Naive B cell (primary cell): ENCODE results near the gene OR2G3. TPM values are rescaled to one million over a fixed set of nuclear protein-coding genes. Genes with fewer than 3 reads are reported as not detected.

ENCODE experiments used
- ATAC-seq, 2 donors: fragments of 150-1000 bp; cut with Tn5 transposase; 2 replicates each; pipeline ENCODE4 v1.10.0; 2021; ENCODE audit warnings: low read depth in 2 of 2, mild to moderate bottlenecking in 2 of 2, moderate library complexity in 2 of 2
- DNase-seq: peaks from one replicate; pipeline ENCODE4 v3.0.0; 2022
- H3K27ac Mint-ChIP-seq, 6 donors: one replicate each; pipeline ENCODE4 v1.8.0; 2020 to 2022; ENCODE audit warnings: mild to moderate bottlenecking in 6 of 6, mixed read lengths in 6 of 6, moderate library complexity in 5 of 6, inconsistent platforms in 2 of 6
- H3K27me3 Mint-ChIP-seq, 3 donors: one replicate each; pipeline ENCODE4 v1.8.0; 2021 to 2022; ENCODE audit warnings: mixed read lengths in 3 of 3, mild to moderate bottlenecking in 1 of 3
- H3K36me3 Mint-ChIP-seq, 2 donors: one replicate each; pipeline ENCODE4 v1.8.0; 2020 to 2022; ENCODE audit warnings: mixed read lengths in 2 of 2, inconsistent platforms in 1 of 2, mild to moderate bottlenecking in 1 of 2
- H3K4me1 Mint-ChIP-seq, 3 donors: one replicate each; pipeline ENCODE4 v1.8.0; 2020 to 2022; ENCODE audit warnings: mixed read lengths in 3 of 3, inconsistent platforms in 1 of 3, mild to moderate bottlenecking in 1 of 3, moderate library complexity in 1 of 3
- H3K4me3 Mint-ChIP-seq, 8 donors: one replicate each; pipeline ENCODE4 v1.8.0; 2020 to 2022; ENCODE audit warnings: mild to moderate bottlenecking in 8 of 8, mixed read lengths in 8 of 8, moderate library complexity in 8 of 8, inconsistent platforms in 2 of 8
- H3K9me3 Mint-ChIP-seq, 7 donors: one replicate each; pipeline ENCODE4 v1.8.0; 2020 to 2022; ENCODE audit warnings: mixed read lengths in 7 of 7, mild to moderate bottlenecking in 5 of 7, inconsistent platforms in 2 of 7, moderate library complexity in 1 of 7
- polyA plus RNA-seq, 6 donors: library from polyadenylated mRNA; unstranded; fragments of 300-500 nt; fragmentation: Illumina TruSeq; gene quantifications; one replicate each; pipeline ENCODE4 v1.2.3, GENCODE V29; 2021; ENCODE audit warnings: low read depth in 6 of 6

OR2G3 gene
- polyA plus RNA-seq, 6 donors from 2014 or later = not detected

GRCh38 chr1:247639381-247639981 is 34.1 kb downstream of the OR2G3 start:
- Mint-ChIP-seq H3K27ac (no peak overlapping the region), H3K4me1 (peaks cover 4 to 7% (median 5%) of the 10 kb centered on the region in 3 donors), H3K27me3 (peaks cover 28 to 52% (median 33%) of the 10 kb centered on the region in 3 donors), H3K4me3 (peak overlapping the region in 6 of 8 donors; percentile 25 to 69 (median 52)), H3K9me3 (peaks cover 0 to 14% (median 3%) of the 10 kb centered on the region in 7 donors), H3K36me3 (peaks cover 0 to 7% of the 10 kb centered on the region in 2 donors)
- DNase-seq (peak; percentile 8), ATAC-seq (peak; percentile 71 to 96)

GRCh38 chr1:247642742-247643141 is 37.4 kb downstream of the OR2G3 start:
- H3K9me3 Mint-ChIP-seq = peaks cover 0 to 14% (median 0%) of the 10 kb centered on the region in 7 donors
- ATAC-seq = no peak
- no peak overlapping the region for H3K4me3 Mint-ChIP-seq
- peaks cover 4 to 7% (median 5%) of the 10 kb centered on the region in 3 donors for H3K4me1 Mint-ChIP-seq
- H3K27ac Mint-ChIP-seq = no peak overlapping the region
- H3K36me3 Mint-ChIP-seq = peaks cover 0 to 7% of the 10 kb centered on the region in 2 donors
- peaks cover 24 to 31% (median 24%) of the 10 kb centered on the region in 3 donors for H3K27me3 Mint-ChIP-seq
- no peak for DNase-seq

- Mint-ChIP-seq H3K4me3 (no peak overlapping the region), H3K36me3 (no peaks in the 10 kb centered on the region), H3K27me3 (peaks cover 0 to 6% (median 0%) of the 10 kb centered on the region in 3 donors), H3K4me1 (no peaks in the 10 kb centered on the region), H3K9me3 (no peaks in the 10 kb centered on the region), H3K27ac (no peak overlapping the region)
- peak in 1 of 2 donors; percentile 67 for ATAC-seq
- peak; percentile 1 for DNase-seq
These were observed 41.5 kb downstream of the OR2G3 start for GRCh38 chr1:247646867-247647266.

GRCh38 chr1:247647864-247648263 is 42.5 kb downstream of the OR2G3 start:
- Mint-ChIP-seq H3K36me3 (no peaks in the 10 kb centered on the region), H3K27me3 (no peaks in the 10 kb centered on the region), H3K4me1 (no peaks in the 10 kb centered on the region), H3K9me3 (no peaks in the 10 kb centered on the region), H3K27ac (no peak overlapping the region), H3K4me3 (no peak overlapping the region)
- no peak for ATAC-seq
- no peak for DNase-seq

GRCh38 chr1:247653040-247653439 is 47.7 kb downstream of the OR2G3 start:
- H3K27ac Mint-ChIP-seq = no peak overlapping the region
- peaks cover 0 to 4% (median 0%) of the 10 kb centered on the region in 3 donors for H3K4me1 Mint-ChIP-seq
- H3K36me3 Mint-ChIP-seq = no peaks in the 10 kb centered on the region
- DNase-seq (no peak), ATAC-seq (no peak)
- H3K27me3 Mint-ChIP-seq = no peaks in the 10 kb centered on the region
- no peak overlapping the region for H3K4me3 Mint-ChIP-seq
- H3K9me3 Mint-ChIP-seq = no peaks in the 10 kb centered on the region

Other genes starting within 250 kb of the OR2G3 start
- gene NLRP3, start 189.4 kb upstream of the OR2G3 start, polyA plus RNA-seq = under 1 TPM in 3 of 6 donors, not detected in 3; 0.09 to 0.17 (median 0.11) TPM
- gene OR2B11, start 147.5 kb upstream of the OR2G3 start, polyA plus RNA-seq = not detected
- gene OR2C3, start 69.1 kb upstream of the OR2G3 start, polyA plus RNA-seq = not detected
- gene GCSAML, start 56.5 kb upstream of the OR2G3 start, polyA plus RNA-seq = under 1 TPM in 1 of 6 donors, not detected in 5; 0.15 TPM
- gene OR2G2, start 17.2 kb upstream of the OR2G3 start, polyA plus RNA-seq = not detected
- not detected for gene OR13G1, start 74.2 kb downstream of the OR2G3 start, polyA plus RNA-seq
- not detected for gene OR6F1, start 111.1 kb downstream of the OR2G3 start, polyA plus RNA-seq
- not detected for gene OR14K1, start 133.0 kb downstream of the OR2G3 start, polyA plus RNA-seq
- gene OR14A2, start 142.6 kb downstream of the OR2G3 start, polyA plus RNA-seq = not detected
- gene OR1C1, start 155.0 kb downstream of the OR2G3 start, polyA plus RNA-seq = not detected
- not detected for gene OR14A16, start 218.5 kb downstream of the OR2G3 start, polyA plus RNA-seq
- not detected for gene OR11L1, start 236.3 kb downstream of the OR2G3 start, polyA plus RNA-seq